Measurements from ENCODE around the gene ZNF607. TPM values are rescaled to one million over a fixed set of nuclear protein-coding genes. Genes with fewer than 3 reads are reported as not detected.

Gene ZNF607
- total and polyA plus RNA-seq, 2 donors (not counting 1 experiment from before 2014, with no cell fraction given) = 2.5 to 6.9 TPM

- Histone ChIP-seq H3K4me3 (replicated peaks in 1 of 4; ENCODE audit: control extremely low read depth in 1 of 4, insufficient read depth in 1 of 4, low read depth in 3 of 4, low read length in 4 of 4) (no peak overlapping the region), H3K4me1 (ENCODE audit: control insufficient read depth, extremely low read depth, insufficient read depth, low read length) (no peaks in the 10 kb centered on the region), H3K27me3 (ENCODE audit: control insufficient read depth, insufficient read depth, low read length) (no peaks in the 10 kb centered on the region), H3K4me2 (ENCODE audit: extremely low read depth, insufficient read depth, low read length) (no peak overlapping the region), H3K9ac (ENCODE audit: insufficient read depth, low read length) (no peak overlapping the region), H2AFZ (ENCODE audit: low read length) (no peak overlapping the region), H4K20me1 (ENCODE audit: control insufficient read depth, extremely low read depth, insufficient read depth, low read length) (no peaks in the 10 kb centered on the region), H3K27ac (ENCODE audit: insufficient read depth, low read length) (no peak overlapping the region), H3K36me3 (ENCODE audit: control insufficient read depth, insufficient read depth, low read length) (no peaks in the 10 kb centered on the region), H3K9me3 (ENCODE audit: control insufficient read depth, insufficient read depth, low read depth, low read length) (no peaks in the 10 kb centered on the region), H3K79me2 (ENCODE audit: control insufficient read depth, insufficient read depth, low read length) (no peaks in the 10 kb centered on the region)
- peak in 1 of 2 donors; percentile 9 for DNase-seq (ENCODE audit: low read depth in 2 of 2)
- no peak for TF ChIP-seq EZH2 (IDR thresholded peaks at IDR 0.05; ENCODE audit: low read length, missing control alignments)
- TF ChIP-seq, protein P1, sequence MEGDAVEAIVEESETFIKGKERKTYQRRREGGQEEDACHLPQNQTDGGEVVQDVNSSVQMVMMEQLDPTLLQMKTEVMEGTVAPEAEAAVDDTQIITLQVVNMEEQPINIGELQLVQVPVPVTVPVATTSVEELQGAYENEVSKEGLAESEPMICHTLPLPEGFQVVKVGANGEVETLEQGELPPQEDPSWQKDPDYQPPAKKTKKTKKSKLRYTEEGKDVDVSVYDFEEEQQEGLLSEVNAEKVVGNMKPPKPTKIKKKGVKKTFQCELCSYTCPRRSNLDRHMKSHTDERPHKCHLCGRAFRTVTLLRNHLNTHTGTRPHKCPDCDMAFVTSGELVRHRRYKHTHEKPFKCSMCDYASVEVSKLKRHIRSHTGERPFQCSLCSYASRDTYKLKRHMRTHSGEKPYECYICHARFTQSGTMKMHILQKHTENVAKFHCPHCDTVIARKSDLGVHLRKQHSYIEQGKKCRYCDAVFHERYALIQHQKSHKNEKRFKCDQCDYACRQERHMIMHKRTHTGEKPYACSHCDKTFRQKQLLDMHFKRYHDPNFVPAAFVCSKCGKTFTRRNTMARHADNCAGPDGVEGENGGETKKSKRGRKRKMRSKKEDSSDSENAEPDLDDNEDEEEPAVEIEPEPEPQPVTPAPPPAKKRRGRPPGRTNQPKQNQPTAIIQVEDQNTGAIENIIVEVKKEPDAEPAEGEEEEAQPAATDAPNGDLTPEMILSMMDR (conservative IDR thresholded peaks at IDR 0.05 in 1 of 2, IDR thresholded peaks at IDR 0.05 in 1 of 2; ENCODE audit: low read depth in 1 of 2, low read length in 2 of 2) = no peak
These were observed 26.5 kb downstream of the ZNF607 start for GRCh38 chr19:37692956-37693620.

DNA sequence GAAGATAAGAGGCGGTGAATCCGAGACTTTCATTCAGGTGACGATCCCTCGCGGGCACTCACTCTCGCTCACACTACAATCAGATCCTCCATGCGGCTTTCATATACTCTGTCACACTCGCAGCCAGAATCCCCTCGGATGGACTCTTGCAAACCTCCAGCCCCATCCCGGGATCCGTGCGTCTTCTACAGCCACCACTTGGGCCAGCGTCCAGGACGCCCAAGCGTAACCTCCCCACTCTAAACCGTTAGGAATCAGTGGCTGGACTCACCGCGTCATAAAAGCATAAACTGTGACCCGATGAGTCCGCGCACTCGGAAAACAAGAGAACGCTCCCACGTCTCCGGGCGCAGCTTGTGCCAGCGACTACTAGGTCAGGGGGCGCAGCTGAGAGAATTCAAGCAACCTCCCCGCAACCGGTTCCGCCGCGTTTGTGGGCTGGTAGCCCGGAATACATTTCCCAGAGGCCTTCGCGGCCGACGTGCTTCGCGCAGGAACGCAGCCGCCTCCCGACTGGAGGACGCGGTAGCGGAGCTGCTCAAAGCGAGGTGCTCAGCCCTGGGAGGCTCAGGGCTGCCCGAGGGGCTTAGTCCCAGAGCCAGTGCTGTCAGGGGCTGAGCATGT, 27.6 kb downstream of the ZNF607 start:
- Histone ChIP-seq H4K20me1 (ENCODE audit: control insufficient read depth, extremely low read depth, insufficient read depth, low read length) (no peaks in the 10 kb centered on the region), H3K9me3 (ENCODE audit: control insufficient read depth, insufficient read depth, low read depth, low read length) (no peaks in the 10 kb centered on the region), H3K4me3 (replicated peaks in 1 of 4; ENCODE audit: control extremely low read depth in 1 of 4, insufficient read depth in 1 of 4, low read depth in 3 of 4, low read length in 4 of 4) (peak overlapping the region; percentile 53 to 94 (median 70)), H3K4me2 (ENCODE audit: extremely low read depth, insufficient read depth, low read length) (peak overlapping the region; percentile 82), H3K27ac (ENCODE audit: insufficient read depth, low read length) (peak overlapping the region; percentile 64), H3K4me1 (ENCODE audit: control insufficient read depth, extremely low read depth, insufficient read depth, low read length) (no peaks in the 10 kb centered on the region), H3K36me3 (ENCODE audit: control insufficient read depth, insufficient read depth, low read length) (no peaks in the 10 kb centered on the region), H3K9ac (ENCODE audit: insufficient read depth, low read length) (peak overlapping the region; percentile 48), H2AFZ (ENCODE audit: low read length) (peak overlapping the region; percentile 92), H3K79me2 (ENCODE audit: control insufficient read depth, insufficient read depth, low read length) (no peaks in the 10 kb centered on the region), H3K27me3 (ENCODE audit: control insufficient read depth, insufficient read depth, low read length) (no peaks in the 10 kb centered on the region)
- TF ChIP-seq EZH2 (IDR thresholded peaks at IDR 0.05; ENCODE audit: low read length, missing control alignments) = no peak
- TF ChIP-seq, protein P1 (conservative IDR thresholded peaks at IDR 0.05 in 1 of 2, IDR thresholded peaks at IDR 0.05 in 1 of 2; ENCODE audit: low read depth in 1 of 2, low read length in 2 of 2) = no peak
- peak; percentile 89 to 95 for DNase-seq (ENCODE audit: low read depth in 2 of 2)

DNA sequence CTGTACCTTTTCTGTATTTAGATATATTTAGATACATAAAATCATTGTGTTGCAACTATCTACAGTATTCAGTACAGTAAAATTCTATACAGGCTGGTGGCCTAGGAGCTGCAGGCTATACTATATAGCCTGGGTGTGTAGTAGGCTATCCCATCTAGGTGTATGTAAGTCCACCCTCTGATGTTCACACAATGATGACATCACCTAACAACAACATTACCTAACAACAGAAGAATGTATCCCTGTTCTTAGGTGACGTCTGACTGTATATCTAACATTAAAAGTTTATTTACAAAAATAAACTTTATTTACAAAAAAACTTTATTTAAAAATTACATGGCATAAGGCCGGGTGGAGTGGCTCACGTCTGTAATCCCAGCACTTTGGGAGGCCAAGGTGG, 36.0 kb downstream of the ZNF607 start:
- Histone ChIP-seq H3K9ac (ENCODE audit: insufficient read depth, low read length) (no peak overlapping the region), H4K20me1 (ENCODE audit: control insufficient read depth, extremely low read depth, insufficient read depth, low read length) (no peaks in the 10 kb centered on the region), H3K4me1 (ENCODE audit: control insufficient read depth, extremely low read depth, insufficient read depth, low read length) (no peaks in the 10 kb centered on the region), H3K27me3 (ENCODE audit: control insufficient read depth, insufficient read depth, low read length) (no peaks in the 10 kb centered on the region), H3K36me3 (ENCODE audit: control insufficient read depth, insufficient read depth, low read length) (no peaks in the 10 kb centered on the region), H2AFZ (ENCODE audit: low read length) (no peak overlapping the region), H3K79me2 (ENCODE audit: control insufficient read depth, insufficient read depth, low read length) (no peaks in the 10 kb centered on the region), H3K4me3 (replicated peaks in 1 of 4; ENCODE audit: control extremely low read depth in 1 of 4, insufficient read depth in 1 of 4, low read depth in 3 of 4, low read length in 4 of 4) (no peak overlapping the region), H3K27ac (ENCODE audit: insufficient read depth, low read length) (no peak overlapping the region), H3K4me2 (ENCODE audit: extremely low read depth, insufficient read depth, low read length) (no peak overlapping the region), H3K9me3 (ENCODE audit: control insufficient read depth, insufficient read depth, low read depth, low read length) (no peaks in the 10 kb centered on the region)
- no peak for DNase-seq (ENCODE audit: low read depth in 2 of 2)
- TF ChIP-seq, protein P1 (conservative IDR thresholded peaks at IDR 0.05 in 1 of 2, IDR thresholded peaks at IDR 0.05 in 1 of 2; ENCODE audit: low read depth in 1 of 2, low read length in 2 of 2) = no peak
- no peak for TF ChIP-seq EZH2 (IDR thresholded peaks at IDR 0.05; ENCODE audit: low read length, missing control alignments)

Measured in fibroblast of lung (primary cell).